IPS-18c (cell line): ENCODE results near the gene ADCY2.

ENCODE experiments used
- H3K4me3 ChIP-seq: 2 replicates; pipeline ENCODE4 v1.7.0; 2013; ENCODE audit warnings: low read depth, mild to moderate bottlenecking, low read length, moderate library complexity; ENCODE audit not compliant: insufficient read depth
- H3K9me3 ChIP-seq: one replicate; pipeline ENCODE4 v1.6.1; 2013; ENCODE audit warnings: mild to moderate bottlenecking, low read length, moderate library complexity; ENCODE audit not compliant: control insufficient read depth, insufficient read depth

ADCY2 gene

DNA sequence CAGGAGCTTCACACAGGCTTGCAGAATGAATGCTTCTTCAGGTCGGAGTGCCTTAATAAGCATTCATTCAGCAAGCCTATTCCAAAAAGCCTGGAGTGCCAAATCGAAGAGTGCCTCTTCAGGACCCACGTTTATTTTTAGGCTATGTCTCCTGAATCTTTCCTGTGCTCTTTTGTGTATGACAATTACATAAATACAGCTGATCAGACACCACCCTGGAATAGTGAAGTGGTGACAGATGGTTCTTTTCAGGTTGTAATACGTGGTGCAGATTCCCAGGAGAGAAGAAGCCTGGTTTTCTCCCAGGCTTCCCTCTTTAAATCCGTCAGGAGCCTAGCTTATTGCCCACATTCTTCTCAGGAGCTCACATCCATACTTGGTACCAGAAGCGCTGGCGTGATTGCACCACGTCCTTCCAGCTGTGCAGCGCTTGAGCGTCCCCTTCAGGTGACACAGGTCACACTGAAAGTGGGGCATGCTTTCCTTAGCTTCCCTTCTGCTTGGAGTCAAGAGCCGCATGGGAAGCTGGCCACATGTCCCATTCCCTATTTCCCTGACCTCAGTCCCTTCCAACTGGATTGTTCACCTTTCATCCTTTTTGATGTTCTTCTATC is 123.1 kb downstream of the ADCY2 start:
- no peaks in the 10 kb centered on the region for H3K9me3 ChIP-seq
- no peak overlapping the region for H3K4me3 ChIP-seq

DNA sequence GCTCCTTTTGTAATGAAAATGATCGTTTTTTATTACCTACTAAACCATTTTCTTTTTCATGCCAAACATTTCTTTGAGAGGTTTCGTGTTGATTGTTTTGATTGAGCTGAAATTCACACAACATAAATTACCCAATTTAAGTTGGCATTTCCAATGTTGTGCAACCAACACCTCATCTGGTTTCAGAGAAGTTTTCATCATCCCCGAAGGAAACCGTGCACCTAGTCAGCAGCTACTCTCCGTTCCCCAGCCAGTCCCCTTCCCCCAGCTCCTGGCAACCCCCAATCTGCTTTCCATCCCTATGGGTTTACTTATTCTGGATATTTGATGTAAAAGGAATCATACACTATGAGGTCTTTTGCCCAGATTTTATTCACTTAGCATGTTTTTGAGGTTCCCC is 123.6 kb downstream of the ADCY2 start:
- no peak overlapping the region for H3K4me3 ChIP-seq

DNA sequence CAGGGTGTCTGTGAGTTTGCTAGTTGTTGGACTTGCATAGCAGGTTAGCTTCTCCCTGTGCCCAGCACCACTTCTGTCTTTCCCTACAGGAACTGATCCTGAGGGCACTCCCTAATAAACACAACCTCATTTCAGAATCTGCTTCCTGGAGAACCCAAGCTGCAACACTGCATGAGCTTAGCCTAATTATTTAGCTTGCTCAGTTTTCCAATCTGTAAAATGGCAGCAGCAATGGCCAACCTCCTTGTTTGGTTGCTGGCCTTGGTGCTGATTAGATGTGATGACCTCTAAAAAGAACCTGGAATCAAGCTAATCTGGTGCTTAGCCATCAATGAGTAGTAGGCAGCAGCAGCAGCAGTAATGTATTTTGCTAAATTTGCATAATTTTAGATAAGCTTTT is 133.9 kb downstream of the ADCY2 start:
- H3K9me3 ChIP-seq: no peaks in the 10 kb centered on the region

More for the DNA sequence above, 123.6 kb downstream of the ADCY2 start:
- no peaks in the 10 kb centered on the region for H3K9me3 ChIP-seq

DNA sequence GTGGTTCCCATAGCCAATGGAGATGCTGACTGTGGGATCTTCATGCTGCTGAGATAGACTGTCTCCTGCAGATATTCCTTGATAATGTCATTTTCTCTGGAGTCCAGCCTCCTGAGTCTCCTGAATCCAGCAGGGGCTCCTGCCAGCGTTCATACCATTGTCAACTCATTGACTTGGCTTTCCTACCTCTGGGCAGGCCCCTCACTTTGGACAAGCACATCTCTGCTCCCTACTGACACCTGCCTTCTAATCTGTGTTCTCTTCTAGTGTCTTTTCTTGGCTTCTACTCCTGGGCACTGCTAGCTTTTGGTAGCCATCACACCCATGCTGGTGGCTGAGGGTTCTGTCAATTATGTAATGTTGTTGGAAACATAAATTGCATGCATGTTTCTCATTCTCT is 138.0 kb downstream of the ADCY2 start:
- Histone ChIP-seq H3K9me3 (no peaks in the 10 kb centered on the region), H3K4me3 (no peak overlapping the region)

More for the DNA sequence above, 133.9 kb downstream of the ADCY2 start:
- no peak overlapping the region for H3K4me3 ChIP-seq

DNA sequence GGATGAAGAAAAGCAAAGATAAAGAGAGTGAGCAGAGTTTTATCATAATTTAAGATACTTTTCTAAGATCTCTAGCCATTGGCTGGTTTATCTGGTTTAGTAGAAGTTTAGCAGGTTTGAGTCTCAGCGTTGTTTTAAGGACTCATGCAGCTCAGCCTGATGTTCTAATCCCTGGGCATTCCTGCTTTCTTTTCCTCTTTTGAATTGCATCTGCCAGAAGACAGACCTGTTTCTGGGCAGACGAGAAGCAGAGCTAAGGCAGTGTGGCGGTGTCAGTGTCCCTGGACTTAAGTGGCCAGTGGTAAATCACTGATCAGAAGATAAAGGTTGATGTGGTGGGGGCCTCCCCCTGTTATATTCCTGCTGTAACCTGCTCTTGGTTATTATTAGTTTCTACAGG is 138.6 kb downstream of the ADCY2 start:
- Histone ChIP-seq H3K9me3 (no peaks in the 10 kb centered on the region), H3K4me3 (no peak overlapping the region)

DNA sequence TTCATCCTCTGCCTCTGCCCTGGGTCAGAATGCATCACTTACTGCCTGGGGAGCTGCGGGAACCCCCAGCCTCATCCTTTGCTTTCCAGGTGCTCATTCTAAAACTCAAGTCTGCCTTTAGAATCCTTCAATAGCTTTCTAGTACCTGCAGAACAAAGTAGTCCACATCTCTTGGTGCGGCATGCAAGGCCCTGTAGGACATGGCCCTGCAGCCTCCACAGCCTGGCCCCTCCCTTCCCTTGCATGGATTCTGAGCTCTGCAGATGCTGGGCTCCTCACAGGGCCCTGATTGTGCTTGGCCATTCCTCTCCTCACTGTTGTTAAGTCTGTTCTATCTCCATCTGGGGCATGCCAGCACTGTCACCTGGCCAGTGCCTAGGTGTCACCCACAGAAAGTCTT is 141.6 kb downstream of the ADCY2 start:
- H3K9me3 ChIP-seq: no peaks in the 10 kb centered on the region
- no peak overlapping the region for H3K4me3 ChIP-seq

DNA sequence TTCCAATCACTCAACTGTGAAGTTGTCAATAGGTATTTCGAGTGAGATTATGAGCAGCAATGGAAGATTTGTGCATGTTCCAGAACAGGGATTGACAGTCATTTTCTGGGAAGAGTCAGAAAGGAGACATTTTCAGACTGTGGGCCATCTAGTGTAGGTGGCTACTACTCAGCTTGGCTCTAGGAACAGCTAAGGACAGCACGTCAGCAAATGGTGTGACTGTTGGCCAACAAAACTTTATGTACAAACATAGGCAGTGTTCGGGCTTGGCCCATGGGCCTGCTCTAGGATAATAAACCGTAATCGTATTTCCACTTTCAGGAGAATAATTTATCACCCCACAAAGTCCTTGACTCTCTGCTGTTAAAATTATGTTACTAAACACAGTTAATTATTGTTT is 143.6 kb downstream of the ADCY2 start:
- no peak overlapping the region for H3K4me3 ChIP-seq
- no peaks in the 10 kb centered on the region for H3K9me3 ChIP-seq

DNA sequence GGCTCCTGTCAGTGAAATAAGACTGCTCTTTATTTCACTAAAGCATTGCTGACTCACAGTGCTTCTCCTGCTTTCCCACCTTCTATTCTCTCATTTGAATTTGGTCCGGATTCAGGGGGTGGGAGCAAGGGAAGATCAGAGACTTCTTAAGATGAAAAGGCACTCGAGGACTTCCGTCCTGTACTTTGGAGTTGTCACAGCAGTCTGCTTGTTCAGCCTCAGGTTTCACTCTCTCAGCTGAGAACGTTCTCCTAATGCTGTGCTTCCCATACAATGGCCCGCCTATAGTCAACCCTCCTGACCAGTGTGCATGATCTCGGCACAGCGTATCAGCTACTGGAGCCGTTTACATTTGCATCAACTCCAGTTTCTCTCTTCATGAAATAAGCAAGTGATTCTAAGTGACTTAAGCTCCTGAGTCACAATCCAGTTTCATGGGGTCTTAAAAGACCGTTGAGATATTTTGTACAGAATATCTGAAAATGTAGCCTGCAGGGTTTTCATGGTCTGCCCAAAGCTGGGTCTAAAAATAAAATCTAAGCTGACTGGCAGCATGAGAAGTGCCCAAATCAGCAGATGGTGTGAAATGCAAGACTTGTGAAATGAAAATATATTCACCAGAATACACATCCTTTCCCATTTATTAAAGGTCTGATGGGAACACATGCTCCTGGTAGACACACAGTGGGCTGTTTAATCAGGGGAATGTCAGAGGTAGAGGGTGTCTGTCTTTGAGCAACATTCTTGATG is 145.0 kb downstream of the ADCY2 start:
- H3K4me3 ChIP-seq: no peak overlapping the region

DNA sequence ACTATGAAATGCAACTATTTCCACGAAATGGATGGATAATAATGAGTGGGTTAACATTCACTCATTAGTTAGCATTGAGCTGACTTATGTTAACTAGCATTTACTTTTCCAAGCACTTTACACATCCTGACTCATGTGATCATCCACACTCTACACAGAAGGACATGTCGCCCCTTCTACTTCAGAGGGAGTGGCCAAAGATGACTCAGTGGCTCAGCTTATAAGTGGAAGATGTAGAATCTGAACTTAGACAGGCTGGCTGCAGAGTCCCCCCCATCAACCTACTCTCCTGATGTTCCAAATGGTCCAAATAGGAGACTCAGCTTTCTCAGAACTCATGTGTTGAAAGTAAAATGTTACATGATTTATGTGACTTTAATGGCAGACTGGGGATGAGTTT is 146.0 kb downstream of the ADCY2 start:
- no peaks in the 10 kb centered on the region for H3K9me3 ChIP-seq
- no peak overlapping the region for H3K4me3 ChIP-seq

More for the DNA sequence above, 145.0 kb downstream of the ADCY2 start:
- H3K9me3 ChIP-seq: no peaks in the 10 kb centered on the region

DNA sequence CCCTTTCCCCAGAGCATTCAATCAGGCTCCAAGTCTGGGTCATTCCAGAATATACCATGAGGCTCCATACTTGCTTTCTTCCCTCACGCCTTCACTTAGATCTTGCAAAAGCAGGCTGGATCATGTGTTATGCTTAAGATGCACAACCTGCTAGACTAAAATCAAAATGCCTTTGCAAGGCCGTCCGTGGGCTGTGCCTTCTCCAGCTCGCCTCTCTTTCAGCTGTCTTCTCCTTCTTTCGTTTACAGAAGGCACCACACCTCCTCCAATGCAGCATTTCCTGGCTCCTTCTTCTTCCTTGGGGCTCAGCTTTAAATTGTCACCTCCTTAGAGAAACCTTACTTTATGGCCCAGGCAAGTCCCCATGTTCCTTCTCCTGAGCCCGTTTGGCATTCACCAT is 150.6 kb downstream of the ADCY2 start:
- H3K4me3 ChIP-seq: no peak overlapping the region
- H3K9me3 ChIP-seq: no peaks in the 10 kb centered on the region

DNA sequence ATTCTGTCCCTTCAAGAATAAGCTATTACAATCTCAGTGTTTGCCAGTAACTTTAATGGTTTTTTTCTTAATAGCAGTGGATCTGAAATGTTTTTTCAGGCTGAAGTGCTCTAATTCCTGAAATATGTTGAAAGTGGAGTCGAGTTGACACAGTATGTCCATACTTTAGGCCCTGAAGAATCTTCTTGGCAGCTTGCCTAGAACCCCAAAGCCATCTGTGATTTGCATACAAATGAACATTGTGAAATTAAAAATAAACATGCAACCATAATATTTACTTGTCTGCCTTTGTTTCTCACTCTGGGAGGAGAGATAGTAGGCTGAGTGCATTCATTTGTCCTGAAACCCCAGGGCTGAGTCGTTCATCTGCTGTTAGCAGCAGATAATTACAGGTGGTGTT is 152.7 kb downstream of the ADCY2 start:
- no peak overlapping the region for H3K4me3 ChIP-seq

DNA sequence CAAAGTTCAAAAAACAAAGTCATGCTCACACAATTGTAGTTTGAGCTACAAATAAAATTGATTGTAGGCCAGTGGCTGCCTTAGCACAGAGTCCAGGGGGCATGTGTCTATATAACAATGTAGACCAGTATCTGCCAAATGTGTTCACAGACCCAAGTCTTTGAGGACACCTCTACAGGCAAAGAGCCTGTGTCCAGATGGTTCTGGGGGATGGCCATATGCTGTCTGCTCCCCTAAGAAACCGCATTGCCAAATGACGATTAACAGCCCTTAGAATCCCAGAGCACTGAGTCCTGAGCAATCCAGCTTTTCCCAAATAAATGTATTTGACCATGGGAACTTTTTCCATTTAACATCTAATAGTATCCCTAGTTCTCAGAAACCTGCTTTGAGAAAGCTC is 169.6 kb downstream of the ADCY2 start:
- H3K4me3 ChIP-seq: no peak overlapping the region

More for the DNA sequence above, 152.7 kb downstream of the ADCY2 start:
- H3K9me3 ChIP-seq: no peaks in the 10 kb centered on the region

DNA sequence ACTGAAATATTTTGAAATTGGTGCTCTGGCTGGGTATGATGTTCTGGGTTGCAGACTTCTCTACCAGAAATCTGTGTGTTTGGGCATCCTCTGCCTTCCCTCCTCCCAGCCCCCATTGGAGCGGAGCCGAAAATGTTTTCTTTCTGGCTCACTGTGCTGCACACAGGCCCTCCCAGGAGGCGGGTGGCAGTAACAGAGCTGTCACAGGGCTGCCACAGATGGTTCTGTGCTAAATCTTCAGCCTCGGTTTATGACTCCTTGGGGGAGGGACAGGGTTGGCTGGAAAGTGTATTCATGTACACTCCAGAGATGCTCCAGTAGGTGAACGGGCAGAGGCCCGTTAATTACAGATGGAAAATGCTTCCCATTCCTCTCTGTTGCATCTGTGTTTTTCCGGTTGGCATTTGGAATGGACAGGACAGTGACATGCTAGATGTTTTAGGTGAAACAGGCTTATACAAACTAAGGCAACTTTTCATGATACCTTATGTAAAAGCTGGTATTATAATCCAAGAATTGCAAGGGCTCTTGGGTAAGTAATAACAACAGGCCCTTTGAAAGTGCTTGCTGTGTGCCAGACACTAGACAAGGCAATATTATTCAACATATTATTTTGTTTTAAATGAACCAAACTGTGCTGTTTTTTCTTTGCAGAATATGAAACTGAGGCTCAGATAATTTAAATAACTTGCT is 180.2 kb downstream of the ADCY2 start:
- no peak overlapping the region for H3K4me3 ChIP-seq

More for the DNA sequence above, 169.6 kb downstream of the ADCY2 start:
- H3K9me3 ChIP-seq: no peaks in the 10 kb centered on the region

DNA sequence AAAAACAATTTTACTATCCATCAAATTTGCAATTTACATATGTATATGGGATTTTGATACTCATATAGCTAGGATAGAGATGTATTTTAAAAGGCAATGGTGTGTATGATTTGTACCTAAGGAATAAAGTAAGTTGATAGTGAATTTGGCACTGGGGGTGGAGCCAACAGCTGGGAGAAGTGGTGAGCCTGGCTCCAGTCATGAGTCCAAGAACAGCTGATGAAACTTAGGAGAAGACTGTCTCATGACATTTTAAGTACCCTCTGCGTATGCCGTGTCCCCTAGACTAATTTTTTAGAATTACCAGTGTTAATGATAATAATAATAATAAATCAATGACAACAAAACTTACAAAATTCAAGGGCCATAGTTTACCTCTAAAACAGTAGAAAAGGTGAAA is 181.4 kb downstream of the ADCY2 start:
- H3K9me3 ChIP-seq: no peaks in the 10 kb centered on the region
- H3K4me3 ChIP-seq: no peak overlapping the region

More for the DNA sequence above, 180.2 kb downstream of the ADCY2 start:
- H3K9me3 ChIP-seq: no peaks in the 10 kb centered on the region

DNA sequence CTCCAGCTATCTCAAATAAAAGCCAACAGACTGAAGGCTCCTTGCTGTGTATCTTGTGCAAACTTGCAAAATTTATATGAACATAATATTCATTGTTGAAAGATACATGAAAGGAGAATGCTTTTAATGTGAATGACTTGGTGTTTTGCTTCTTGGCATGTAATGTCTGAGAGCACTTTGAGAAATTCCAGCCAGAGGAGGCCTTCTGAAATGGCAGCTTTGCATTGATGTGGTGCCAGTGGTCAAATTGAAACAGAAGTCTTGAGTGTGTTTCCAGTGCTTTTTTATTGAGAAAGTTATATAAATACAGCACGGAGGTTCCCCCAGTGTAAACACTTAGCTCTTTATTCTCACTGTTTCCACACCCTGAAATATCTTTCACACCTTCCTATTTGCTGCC is 182.1 kb downstream of the ADCY2 start:
- H3K9me3 ChIP-seq: no peaks in the 10 kb centered on the region
- H3K4me3 ChIP-seq: no peak overlapping the region

DNA sequence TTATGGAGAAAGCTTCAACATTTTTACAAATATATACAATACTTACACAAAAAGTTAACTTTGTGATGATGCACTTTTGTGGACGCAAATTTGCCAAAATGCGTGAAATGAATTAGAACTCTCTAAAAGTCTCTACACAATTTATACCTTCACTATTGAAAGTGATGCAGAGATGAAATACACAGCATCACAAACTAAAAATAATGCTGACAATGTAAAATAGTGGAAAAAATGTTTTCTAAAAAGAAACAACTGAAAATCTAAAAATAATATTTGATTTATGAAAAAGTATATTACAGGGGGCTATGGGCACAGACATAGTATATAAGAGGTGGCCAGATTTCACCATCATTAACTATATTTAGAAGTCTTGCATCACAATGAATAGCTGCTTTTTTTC is 188.8 kb downstream of the ADCY2 start:
- no peaks in the 10 kb centered on the region for H3K9me3 ChIP-seq
- H3K4me3 ChIP-seq: no peak overlapping the region

DNA sequence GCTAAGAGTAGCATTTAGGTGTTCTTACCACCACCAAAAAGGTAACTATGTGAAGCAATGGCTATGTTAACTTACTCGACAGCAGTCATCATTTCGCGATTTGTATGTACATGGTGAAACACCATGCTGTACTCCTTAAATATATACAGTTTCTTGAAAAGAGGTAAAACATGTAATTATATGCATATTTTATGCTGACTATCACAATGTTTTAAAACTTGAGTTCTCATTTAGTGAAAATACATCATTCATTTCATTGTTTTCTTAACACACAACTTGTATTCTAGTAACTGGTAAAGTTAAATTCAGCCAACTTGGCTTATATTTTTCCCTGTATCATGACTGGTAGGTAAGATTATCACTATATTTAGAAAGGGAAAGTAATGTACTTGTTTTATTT is 189.9 kb downstream of the ADCY2 start:
- no peaks in the 10 kb centered on the region for H3K9me3 ChIP-seq
- no peak overlapping the region for H3K4me3 ChIP-seq

DNA sequence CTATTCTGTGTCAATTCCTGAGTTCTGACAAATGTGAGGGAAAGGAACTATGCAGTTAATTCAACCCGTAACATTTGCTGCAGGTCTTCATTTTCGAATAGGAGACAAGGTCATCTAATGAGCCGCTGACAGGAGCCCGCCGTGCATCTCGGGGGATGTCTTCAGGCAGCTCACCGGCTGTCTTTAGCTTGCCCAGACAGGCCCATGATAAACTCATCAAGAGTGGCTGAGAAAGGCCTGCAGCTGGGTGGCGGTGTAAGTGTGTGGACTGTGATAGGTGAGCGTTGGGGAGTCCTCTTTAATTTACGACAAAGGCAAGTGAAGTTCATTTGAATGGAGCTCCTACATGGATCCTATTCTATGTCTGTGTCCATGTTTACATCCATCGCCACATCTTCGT is 190.5 kb downstream of the ADCY2 start:
- no peaks in the 10 kb centered on the region for H3K9me3 ChIP-seq
- H3K4me3 ChIP-seq: no peak overlapping the region
